ENCODE measurements around the gene SRGAP2. TPM values are rescaled to one million over a fixed set of nuclear protein-coding genes. Genes with fewer than 3 reads are reported as not detected.
"Not testable (repeated sequence)": the region's sequence is repeated elsewhere in the genome, so short reads cannot be mapped to it uniquely, and the experiment has no call there.

SRGAP2 gene
- total RNA-seq, 1 experiment from 2014 or later, result 70.1 TPM

- intact Hi-C loops (cut with micrococcal nuclease; ENCODE audit: unreplicated experiment); CTCF ChIA-PET; H3K27me3 Mint-ChIP-seq (ENCODE audit: unreplicated experiment); H3K9me3 Mint-ChIP-seq (ENCODE audit: low read depth, unreplicated experiment); BruUV-seq (replicated peaks); H3K27ac Mint-ChIP-seq (ENCODE audit: unreplicated experiment); DNase-seq; H3K36me3 Mint-ChIP-seq (ENCODE audit: insufficient read depth, unreplicated experiment); H3K4me1 Mint-ChIP-seq (ENCODE audit: low read depth, unreplicated experiment); H3K4me3 Mint-ChIP-seq (ENCODE audit: low read depth, unreplicated experiment): not testable (repeated sequence)
These were observed 18.2 kb downstream of the SRGAP2 start for GRCh38 chr1:206221585-206221984.

- H3K9me3 Mint-ChIP-seq (ENCODE audit: low read depth, unreplicated experiment); H3K27ac Mint-ChIP-seq (ENCODE audit: unreplicated experiment); H3K36me3 Mint-ChIP-seq (ENCODE audit: insufficient read depth, unreplicated experiment); BruUV-seq (replicated peaks); CTCF ChIA-PET; H3K4me1 Mint-ChIP-seq (ENCODE audit: low read depth, unreplicated experiment); H3K4me3 Mint-ChIP-seq (ENCODE audit: low read depth, unreplicated experiment); DNase-seq; intact Hi-C loops (cut with micrococcal nuclease; ENCODE audit: unreplicated experiment); H3K27me3 Mint-ChIP-seq (ENCODE audit: unreplicated experiment): not testable (repeated sequence)
These were observed 20.9 kb downstream of the SRGAP2 start for GRCh38 chr1:206224190-206224776.

- CTCF ChIA-PET; H3K27ac Mint-ChIP-seq (ENCODE audit: unreplicated experiment); intact Hi-C loops (cut with micrococcal nuclease; ENCODE audit: unreplicated experiment); H3K36me3 Mint-ChIP-seq (ENCODE audit: insufficient read depth, unreplicated experiment); BruUV-seq (replicated peaks); H3K4me3 Mint-ChIP-seq (ENCODE audit: low read depth, unreplicated experiment); H3K27me3 Mint-ChIP-seq (ENCODE audit: unreplicated experiment); H3K9me3 Mint-ChIP-seq (ENCODE audit: low read depth, unreplicated experiment); H3K4me1 Mint-ChIP-seq (ENCODE audit: low read depth, unreplicated experiment); DNase-seq: not testable (repeated sequence)
These were observed 22.0 kb downstream of the SRGAP2 start for GRCh38 chr1:206225386-206225785.

DNA sequence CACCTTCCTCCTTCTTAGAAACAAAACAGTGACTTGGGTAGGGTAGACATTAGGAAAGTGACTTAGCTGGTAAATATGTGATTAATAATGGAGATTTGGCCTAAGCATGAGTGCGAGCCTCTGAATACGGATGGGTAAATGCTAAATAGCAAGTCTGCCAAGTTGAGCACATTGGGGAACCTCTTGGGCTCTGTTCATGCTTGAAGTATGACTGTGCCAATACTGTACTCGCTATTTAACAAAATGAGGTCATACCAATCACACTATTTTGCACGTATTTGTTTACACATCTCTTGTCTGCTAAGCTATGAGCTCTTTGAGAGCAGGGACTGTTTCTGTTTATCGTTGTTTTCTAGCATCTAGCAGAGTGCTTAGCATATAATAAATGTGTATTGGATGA, 23.5 kb downstream of the SRGAP2 start:
- H3K27ac Mint-ChIP-seq (ENCODE audit: unreplicated experiment); H3K27me3 Mint-ChIP-seq (ENCODE audit: unreplicated experiment); BruUV-seq (replicated peaks); H3K36me3 Mint-ChIP-seq (ENCODE audit: insufficient read depth, unreplicated experiment); DNase-seq; H3K9me3 Mint-ChIP-seq (ENCODE audit: low read depth, unreplicated experiment); H3K4me3 Mint-ChIP-seq (ENCODE audit: low read depth, unreplicated experiment); intact Hi-C loops (cut with micrococcal nuclease; ENCODE audit: unreplicated experiment); CTCF ChIA-PET; H3K4me1 Mint-ChIP-seq (ENCODE audit: low read depth, unreplicated experiment): not testable (repeated sequence)

DNA sequence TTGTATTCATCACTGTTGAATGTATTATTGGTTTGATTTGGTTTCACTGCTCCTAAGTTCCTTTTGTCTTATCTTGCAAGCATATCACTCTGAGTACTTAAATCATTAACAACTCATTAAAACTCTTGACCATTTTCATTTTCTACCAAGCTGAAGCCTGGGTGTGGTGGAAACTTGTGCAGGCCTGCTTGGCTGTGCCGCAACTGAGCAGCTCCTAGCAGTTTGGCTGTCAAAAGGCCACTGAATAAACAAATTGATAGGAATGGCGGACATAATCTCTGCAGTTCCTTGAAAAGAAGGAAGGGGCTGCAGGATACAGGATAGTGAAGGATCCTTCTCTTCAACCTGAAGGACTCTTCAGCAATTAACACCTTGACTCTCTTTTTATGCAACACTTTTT, 25.9 kb downstream of the SRGAP2 start:
- H3K4me1 Mint-ChIP-seq (ENCODE audit: low read depth, unreplicated experiment); H3K27ac Mint-ChIP-seq (ENCODE audit: unreplicated experiment); CTCF ChIA-PET; BruUV-seq (replicated peaks); H3K36me3 Mint-ChIP-seq (ENCODE audit: insufficient read depth, unreplicated experiment); H3K4me3 Mint-ChIP-seq (ENCODE audit: low read depth, unreplicated experiment); intact Hi-C loops (cut with micrococcal nuclease; ENCODE audit: unreplicated experiment); H3K27me3 Mint-ChIP-seq (ENCODE audit: unreplicated experiment); H3K9me3 Mint-ChIP-seq (ENCODE audit: low read depth, unreplicated experiment); DNase-seq: not testable (repeated sequence)

- H3K36me3 Mint-ChIP-seq (ENCODE audit: insufficient read depth, unreplicated experiment); H3K4me3 Mint-ChIP-seq (ENCODE audit: low read depth, unreplicated experiment); H3K4me1 Mint-ChIP-seq (ENCODE audit: low read depth, unreplicated experiment); CTCF ChIA-PET; H3K27ac Mint-ChIP-seq (ENCODE audit: unreplicated experiment); intact Hi-C loops (cut with micrococcal nuclease; ENCODE audit: unreplicated experiment); DNase-seq; BruUV-seq (replicated peaks); H3K9me3 Mint-ChIP-seq (ENCODE audit: low read depth, unreplicated experiment); H3K27me3 Mint-ChIP-seq (ENCODE audit: unreplicated experiment): not testable (repeated sequence)
These were observed 28.6 kb downstream of the SRGAP2 start for GRCh38 chr1:206231989-206232388.

- H3K4me3 Mint-ChIP-seq (ENCODE audit: low read depth, unreplicated experiment); CTCF ChIA-PET; BruUV-seq (replicated peaks); H3K9me3 Mint-ChIP-seq (ENCODE audit: low read depth, unreplicated experiment); intact Hi-C loops (cut with micrococcal nuclease; ENCODE audit: unreplicated experiment); H3K36me3 Mint-ChIP-seq (ENCODE audit: insufficient read depth, unreplicated experiment); H3K27ac Mint-ChIP-seq (ENCODE audit: unreplicated experiment); DNase-seq; H3K27me3 Mint-ChIP-seq (ENCODE audit: unreplicated experiment); H3K4me1 Mint-ChIP-seq (ENCODE audit: low read depth, unreplicated experiment): not testable (repeated sequence)
These were observed 29.8 kb downstream of the SRGAP2 start for GRCh38 chr1:206232970-206233645.

DNA sequence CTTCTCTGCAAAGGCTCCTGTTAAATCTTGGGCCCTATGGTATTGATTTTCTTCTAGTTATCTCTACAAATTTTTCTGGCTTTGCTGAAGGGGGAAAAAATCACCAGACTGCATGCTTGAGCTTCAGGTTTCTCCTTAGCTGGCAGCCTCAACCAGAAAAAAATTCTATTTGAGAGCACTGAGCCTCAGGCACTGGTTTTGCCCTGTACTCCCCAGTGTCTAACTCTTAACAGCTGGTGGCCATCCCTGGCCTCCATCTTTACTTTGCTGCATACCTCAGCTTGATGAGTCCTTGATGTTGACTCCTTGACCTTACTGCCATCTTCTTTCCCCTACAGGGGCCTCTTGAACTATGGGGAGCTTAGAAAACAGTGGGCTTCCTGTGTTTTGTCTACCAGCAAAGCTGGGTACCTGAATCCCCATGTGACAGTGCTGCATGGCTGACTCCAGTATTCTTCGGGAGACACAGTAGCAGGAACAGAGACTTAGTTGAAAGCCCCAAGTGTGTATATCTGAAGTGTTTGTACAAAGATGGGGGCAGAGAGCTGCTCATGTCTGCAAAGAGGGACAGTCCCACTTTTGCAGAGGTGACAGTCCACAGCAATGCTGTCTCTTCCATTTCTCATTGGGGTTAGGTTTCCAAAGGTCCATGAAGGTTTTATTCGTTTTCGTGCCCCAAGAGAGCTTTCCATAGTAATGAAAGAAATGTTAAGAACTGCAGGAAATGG, 31.0 kb downstream of the SRGAP2 start:
- DNase-seq; H3K27ac Mint-ChIP-seq (ENCODE audit: unreplicated experiment); BruUV-seq (replicated peaks); intact Hi-C loops (cut with micrococcal nuclease; ENCODE audit: unreplicated experiment); H3K9me3 Mint-ChIP-seq (ENCODE audit: low read depth, unreplicated experiment); H3K4me1 Mint-ChIP-seq (ENCODE audit: low read depth, unreplicated experiment); H3K4me3 Mint-ChIP-seq (ENCODE audit: low read depth, unreplicated experiment); CTCF ChIA-PET; H3K27me3 Mint-ChIP-seq (ENCODE audit: unreplicated experiment); H3K36me3 Mint-ChIP-seq (ENCODE audit: insufficient read depth, unreplicated experiment): not testable (repeated sequence)

- H3K36me3 Mint-ChIP-seq (ENCODE audit: insufficient read depth, unreplicated experiment); CTCF ChIA-PET; H3K4me1 Mint-ChIP-seq (ENCODE audit: low read depth, unreplicated experiment); intact Hi-C loops (cut with micrococcal nuclease; ENCODE audit: unreplicated experiment); H3K27me3 Mint-ChIP-seq (ENCODE audit: unreplicated experiment); H3K9me3 Mint-ChIP-seq (ENCODE audit: low read depth, unreplicated experiment); H3K4me3 Mint-ChIP-seq (ENCODE audit: low read depth, unreplicated experiment); DNase-seq; H3K27ac Mint-ChIP-seq (ENCODE audit: unreplicated experiment); BruUV-seq (replicated peaks): not testable (repeated sequence)
These were observed 31.8 kb downstream of the SRGAP2 start for GRCh38 chr1:206235190-206235589.

DNA sequence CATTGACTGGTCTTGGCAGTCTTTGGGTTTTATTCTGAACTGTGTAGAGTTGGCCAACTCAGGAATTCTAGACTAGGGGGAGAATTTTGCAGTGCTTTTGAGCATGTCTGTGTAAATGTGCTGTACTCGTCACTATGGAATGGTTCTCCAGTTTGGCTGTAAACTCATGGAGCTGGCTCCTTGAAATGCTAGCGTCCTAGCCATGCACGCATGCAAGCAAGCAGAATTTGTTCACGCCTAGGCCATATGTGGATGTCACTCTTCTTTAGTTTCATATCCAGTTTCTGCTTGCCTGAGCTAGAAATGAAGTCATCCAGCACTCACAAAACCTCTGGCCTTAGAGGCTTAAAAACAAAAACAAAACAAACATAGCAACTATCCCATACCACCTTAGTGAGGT, 36.9 kb downstream of the SRGAP2 start:
- not testable (repeated sequence) for H3K27me3 Mint-ChIP-seq (ENCODE audit: unreplicated experiment); BruUV-seq (replicated peaks)

More for the DNA sequence above, 36.9 kb downstream of the SRGAP2 start:
- H3K4me3 Mint-ChIP-seq (ENCODE audit: low read depth, unreplicated experiment); H3K27ac Mint-ChIP-seq (ENCODE audit: unreplicated experiment); H3K4me1 Mint-ChIP-seq (ENCODE audit: low read depth, unreplicated experiment); CTCF ChIA-PET; H3K9me3 Mint-ChIP-seq (ENCODE audit: low read depth, unreplicated experiment); DNase-seq; intact Hi-C loops (cut with micrococcal nuclease; ENCODE audit: unreplicated experiment); H3K36me3 Mint-ChIP-seq (ENCODE audit: insufficient read depth, unreplicated experiment): not testable (repeated sequence)
